Adrenal gland (tissue), 12 donors: Measurements from ENCODE around the gene SLC29A3. TPM values are rescaled to one million over a fixed set of nuclear protein-coding genes. Genes with fewer than 3 reads are reported as not detected.
"Not testable (repeated sequence)": the region's sequence is repeated elsewhere in the genome, so short reads cannot be mapped to it uniquely, and the experiment has no call there.

Experiments used
- DNase-seq, 7 donors: peaks; one replicate each; pipeline ENCODE4 v3.0.0-alpha.2; 2019 to 2020
- H3K27ac ChIP-seq, 5 donors: fragments of 200-600 bp; sonication (generic) in 4 of 5; 1 replicate in 3 of 5; 2 replicates in 2 of 5; pipeline versions ENCODE4 v1.5.1 to v1.8.0; 2016 to 2020; ENCODE audit warnings: mild to moderate bottlenecking in 1 of 5
- H3K27me3 ChIP-seq: fragments of 200-600 bp; 2 replicates; pipeline ENCODE4 v1.8.0; 2021
- H3K36me3 ChIP-seq, 2 donors: fragments of 200-600 bp; replicated peaks in 1 of 2; 1 replicate in 1 of 2; 2 replicates in 1 of 2; pipeline versions ENCODE4 v1.5.1 to v1.8.0; 2018 to 2022
- H3K4me1 ChIP-seq, 2 donors: fragments of 200-600 bp; replicated peaks in 1 of 2; 1 replicate in 1 of 2; 2 replicates in 1 of 2; pipeline versions ENCODE4 v1.5.1 to v1.8.0; 2018 to 2021
- H3K4me3 ChIP-seq, 4 donors: fragments of 200-600 bp; sonication (generic) in 3 of 4; one replicate each; pipeline ENCODE4 v1.5.1; 2016 to 2018
- H3K9me3 ChIP-seq, 3 donors: fragments of 200-600 bp; sonication (generic) in 1 of 3; replicated peaks in 1 of 3; 1 replicate in 2 of 3; 2 replicates in 1 of 3; pipeline versions ENCODE4 v1.5.1 to v1.8.0; 2016 to 2021
- CTCF ChIP-seq, 6 experiments: fragments of 450-650 bp in 4 of 6; fragments of 200-600 bp in 2 of 6; sonication (generic) in 1 of 6; IDR thresholded peaks; 1 replicate in 5 of 6; 2 replicates in 1 of 6; pipeline versions ENCODE4 v1.5.1 to v1.8.0; 2016 to 2021; ENCODE audit warnings: antibody characterized with exemption in 6 of 6, mild to moderate bottlenecking in 2 of 6, moderate library complexity in 1 of 6
- POLR2A ChIP-seq, 2 donors: fragments of 450-650 bp; IDR thresholded peaks; one replicate each; pipeline ENCODE4 v1.6.1; 2017; ENCODE audit warnings: antibody characterized with exemption in 2 of 2, mild to moderate bottlenecking in 2 of 2, moderate library complexity in 1 of 2
- WGBS, 4 donors: extraction: QIAGEN DNeasy Blood & Tissue Kit in 2 of 4; methylation state at CpG; one replicate each; pipeline versions ENCODE4 v1.1.5 to v1.1.7; 2013 to 2017; 5-methylcytosine and 5-hydroxymethylcytosine counted together
- intact Hi-C, 2 donors: fragments of 100-400 bp; cut with DNase I; formaldehyde crosslinking; loops; one replicate each; pipeline versions ENCODE4 v1.14.1 to v1.15.0; 2022 to 2023
- polyA plus RNA-seq, 3 donors: library from polyadenylated mRNA; stranded (reverse); fragments of 200-250 nt in 2 of 3; fragments of 350-450 nt in 1 of 3; fragmentation: Illumina TruSeq in 1 of 3; extraction: RNeasy Lipid Tissue Mini Kit (QIAGEN cat#74804) in 1 of 3; gene quantifications; one replicate each; pipeline ENCODE4 v1.2.3, GENCODE V29; 2013 to 2014
- total RNA-seq, 9 donors: library from RNA; depleted of rRNA in 4 of 9; stranded (reverse); fragments of >200 nt in 4 of 9; fragments of 120-200 nt in 1 of 9; fragmentation: NEBNext Ultra II Directional in 1 of 9; extraction: Animal tissue kit (Norgen Biotek cat#: 25700) in 1 of 9; gene quantifications; one replicate each; pipeline versions ENCODE4 v1.1.0 to v1.2.4, GENCODE V29; 2013 to 2023
- donor health status: healthy with polysubstance abuse.
- donor health status: Bipolar disorder and iron deficiency.
- donor health status: DM: yes; HTN: yes; CAD: no.
- donor health status: DM: no; HTN: no; CAD: no.
- donor health status: DM: no; HTN: no; CAD: no.
- donor health status: DM: yes; HTN: yes; CAD: no.

Gene SLC29A3
- total and polyA plus RNA-seq, 12 donors: 1.4 to 19.0 (median 3.9) TPM

- Histone ChIP-seq H3K9me3 (no peaks in the 10 kb centered on the region), H3K4me3 (no peak overlapping the region), H3K36me3 (no peaks in the 10 kb centered on the region), H3K27me3 (no peaks in the 10 kb centered on the region), H3K27ac (no peak overlapping the region), H3K4me1 (peaks cover 11 to 25% of the 10 kb centered on the region in 2 donors)
- no peak for DNase-seq
- 63 to 79% (median 71%) methylated on average over 9 to 14 of the region's 14 CpGs for WGBS, 4 donors
- intact Hi-C loops: no loop called here
- no peak for TF ChIP-seq POLR2A (IDR thresholded peaks at IDR 0.05)
- TF ChIP-seq CTCF (IDR thresholded peaks at IDR 0.05): no peak
Observed at GRCh38 chr10:71271662-71272055, 47.4 kb upstream of the SLC29A3 start.

GRCh38 chr10:71272056-71272771, 46.8 kb upstream of the SLC29A3 start:
- TF ChIP-seq POLR2A (IDR thresholded peaks at IDR 0.05) (no peak), CTCF (IDR thresholded peaks at IDR 0.05) (no peak)
- H3K4me1 ChIP-seq: peaks cover 11 to 25% of the 10 kb centered on the region in 2 donors
- no peaks in the 10 kb centered on the region for H3K36me3 ChIP-seq
- no peak overlapping the region for H3K27ac ChIP-seq
- peak in 1 of 7 donors; percentile 29 for DNase-seq
- no peak overlapping the region for H3K4me3 ChIP-seq
- whole genome bisulfite sequencing, 4 donors: 32 to 56% (median 44%) methylated on average over 8 to 15 of the region's 15 CpGs
- H3K27me3 ChIP-seq: no peaks in the 10 kb centered on the region
- H3K9me3 ChIP-seq: no peaks in the 10 kb centered on the region
- intact Hi-C loops: no loop called here

- H3K27ac ChIP-seq, DNase-seq, H3K4me3 ChIP-seq, H3K36me3 ChIP-seq, intact Hi-C loops, H3K27me3 ChIP-seq, H3K9me3 ChIP-seq: not testable (repeated sequence)
- H3K4me1 ChIP-seq: peaks cover 11 to 25% of the 10 kb centered on the region in 2 donors
- WGBS, 4 donors: 79 to 91% (median 88%) methylated on average over 11 of the region's 11 CpGs
Observed at GRCh38 chr10:71272974-71273373, 46.1 kb upstream of the SLC29A3 start.

GRCh38 chr10:71273506-71273905, 45.6 kb upstream of the SLC29A3 start:
- peaks cover 10 to 25% of the 10 kb centered on the region in 2 donors for H3K4me1 ChIP-seq
- no peaks in the 10 kb centered on the region for H3K9me3 ChIP-seq
- H3K4me3 ChIP-seq: no peak overlapping the region
- 72 to 100% (median 91%) methylated on average over 1 to 5 of the region's 5 CpGs for WGBS, 4 donors
- intact Hi-C loops: no loop called here
- no peaks in the 10 kb centered on the region for H3K36me3 ChIP-seq
- TF ChIP-seq POLR2A (IDR thresholded peaks at IDR 0.05): no peak
- no peak for DNase-seq
- no peak overlapping the region for H3K27ac ChIP-seq
- H3K27me3 ChIP-seq: no peaks in the 10 kb centered on the region

- intact Hi-C loops: no loop called here
- TF ChIP-seq CTCF (IDR thresholded peaks at IDR 0.05): no peak
- TF ChIP-seq POLR2A (IDR thresholded peaks at IDR 0.05): no peak
- no peaks in the 10 kb centered on the region for H3K27me3 ChIP-seq
- no peak overlapping the region for H3K4me3 ChIP-seq
- H3K36me3 ChIP-seq: no peaks in the 10 kb centered on the region
- DNase-seq: no peak
- H3K9me3 ChIP-seq: no peaks in the 10 kb centered on the region
- 71 to 83% (median 74%) methylated on average over 11 of the region's 11 CpGs for WGBS, 4 donors
- peak overlapping the region in 1 of 5 donors; percentile 21 for H3K27ac ChIP-seq
- peaks cover 4 to 17% of the 10 kb centered on the region in 2 donors for H3K4me1 ChIP-seq
Observed at GRCh38 chr10:71274901-71275796, 43.9 kb upstream of the SLC29A3 start.
